Measurements from ENCODE around the gene CCDC148. TPM values are rescaled to one million over a fixed set of nuclear protein-coding genes. Genes with fewer than 3 reads are reported as not detected.

CCDC148 gene
- total RNA-seq, 4 donors from 2014 or later, result 0.19 to 0.31 TPM; not detected in 2

GRCh38 chr2:158323381-158323780 lies 133.2 kb downstream of the CCDC148 start:
- H3K4me3 ChIP-seq, result no peak overlapping the region
- WGBS, 2 donors, result 45 to 75% methylated on average over 1 of the region's 1 CpG
- intact Hi-C loops (cut with DNase I), result no loop called here

GRCh38 chr2:158321264-158321663 lies 135.3 kb downstream of the CCDC148 start:
- Histone ChIP-seq H3K4me1 (peaks cover 0 to 11% (median 5%) of the 10 kb centered on the region in 3 donors), H3K4me3 (no peak overlapping the region)
- WGBS, 2 donors, result 43 to 48% methylated on average over 3 of the region's 3 CpGs

More at GRCh38 chr2:158323381-158323780, 133.2 kb downstream of the CCDC148 start:
- Histone ChIP-seq H3K4me1 (peaks cover 0 to 11% (median 5%) of the 10 kb centered on the region in 3 donors), H3K27me3 (no peaks in the 10 kb centered on the region), H3K9me3 (peaks cover 0 to 4% (median 0%) of the 10 kb centered on the region in 3 donors), H3K27ac (no peak overlapping the region), H3K36me3 (no peaks in the 10 kb centered on the region)
- TF ChIP-seq POLR2A (IDR thresholded peaks at IDR 0.05), result no peak
- no peak for TF ChIP-seq CTCF (IDR thresholded peaks at IDR 0.05)
- no peak for DNase-seq

GRCh38 chr2:158319269-158319668 lies 137.3 kb downstream of the CCDC148 start:
- intact Hi-C loops (cut with DNase I), result no loop called here
- TF ChIP-seq POLR2A (IDR thresholded peaks at IDR 0.05) (no peak), CTCF (IDR thresholded peaks at IDR 0.05) (no peak)

More at GRCh38 chr2:158321264-158321663, 135.3 kb downstream of the CCDC148 start:
- H3K27ac ChIP-seq, result no peak overlapping the region
- no peaks in the 10 kb centered on the region for H3K9me3 ChIP-seq
- DNase-seq, result no peak
- intact Hi-C loops (cut with DNase I), result no loop called here
- H3K36me3 ChIP-seq, result no peaks in the 10 kb centered on the region
- TF ChIP-seq CTCF (IDR thresholded peaks at IDR 0.05) (no peak), POLR2A (IDR thresholded peaks at IDR 0.05) (no peak)
- no peaks in the 10 kb centered on the region for H3K27me3 ChIP-seq

GRCh38 chr2:158317642-158318041 lies 138.9 kb downstream of the CCDC148 start:
- no peak for DNase-seq
- no peaks in the 10 kb centered on the region for H3K36me3 ChIP-seq
- H3K27ac ChIP-seq, result no peak overlapping the region
- intact Hi-C loops (cut with DNase I), result no loop called here
- H3K9me3 ChIP-seq, result no peaks in the 10 kb centered on the region
- H3K4me1 ChIP-seq, result peaks cover 0 to 11% (median 5%) of the 10 kb centered on the region in 3 donors
- TF ChIP-seq CTCF (IDR thresholded peaks at IDR 0.05) (no peak), POLR2A (IDR thresholded peaks at IDR 0.05) (no peak)
- WGBS, 2 donors, result 85 to 93% methylated on average over 2 of the region's 2 CpGs
- no peaks in the 10 kb centered on the region for H3K27me3 ChIP-seq
- no peak overlapping the region for H3K4me3 ChIP-seq

More at GRCh38 chr2:158319269-158319668, 137.3 kb downstream of the CCDC148 start:
- Histone ChIP-seq H3K27me3 (no peaks in the 10 kb centered on the region), H3K4me1 (peaks cover 0 to 11% (median 5%) of the 10 kb centered on the region in 3 donors), H3K27ac (no peak overlapping the region), H3K9me3 (no peaks in the 10 kb centered on the region), H3K36me3 (no peaks in the 10 kb centered on the region), H3K4me3 (no peak overlapping the region)
- 29 to 62% methylated on average over 1 of the region's 1 CpG for WGBS, 2 donors
- no peak for DNase-seq

- Histone ChIP-seq H3K36me3 (no peaks in the 10 kb centered on the region), H3K27ac (no peak overlapping the region), H3K4me1 (peaks cover 0 to 1% (median 0%) of the 10 kb centered on the region in 3 donors), H3K9me3 (no peaks in the 10 kb centered on the region), H3K27me3 (no peaks in the 10 kb centered on the region), H3K4me3 (no peak overlapping the region)
- intact Hi-C loops (cut with DNase I), result no loop called here
- no peak for DNase-seq
- 48 to 71% methylated on average over 1 of the region's 1 CpG for WGBS, 2 donors
- no peak for TF ChIP-seq CTCF (IDR thresholded peaks at IDR 0.05)
- no peak for TF ChIP-seq POLR2A (IDR thresholded peaks at IDR 0.05)
Observed at GRCh38 chr2:158315803-158316414, 140.6 kb downstream of the CCDC148 start.

Measured in esophagus squamous epithelium (tissue), 5 donors.